GM21529 (cell line): Measurements from ENCODE around the gene BCDIN3D.

Experiments
- ATAC-seq: cut with Tn5 transposase; IDR thresholded peaks from one replicate; pipeline ENCODE4 v1.9.1; 2021; ENCODE audit not compliant: unreplicated experiment

BCDIN3D gene

DNA sequence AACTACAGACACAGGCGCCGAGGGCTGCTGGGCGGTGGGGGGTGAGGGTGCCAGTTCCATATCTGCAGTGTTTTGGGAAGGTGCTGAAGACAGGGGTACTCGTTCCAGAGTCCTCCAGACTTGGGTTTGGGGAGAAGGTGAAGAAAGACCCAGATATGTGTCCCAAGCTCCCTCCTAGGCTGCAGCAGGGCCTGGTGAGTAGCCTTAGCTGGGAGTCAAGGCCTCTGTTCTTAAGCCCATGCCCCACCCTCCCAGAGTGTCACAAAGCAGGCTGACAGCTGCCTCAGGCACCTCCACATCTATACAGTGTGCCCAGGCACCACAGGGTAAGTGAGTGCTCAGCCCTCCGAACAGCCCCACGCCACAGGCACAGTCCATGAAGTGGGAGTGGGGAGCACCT lies 19.0 kb downstream of the BCDIN3D start:
- no peak for ATAC-seq

DNA sequence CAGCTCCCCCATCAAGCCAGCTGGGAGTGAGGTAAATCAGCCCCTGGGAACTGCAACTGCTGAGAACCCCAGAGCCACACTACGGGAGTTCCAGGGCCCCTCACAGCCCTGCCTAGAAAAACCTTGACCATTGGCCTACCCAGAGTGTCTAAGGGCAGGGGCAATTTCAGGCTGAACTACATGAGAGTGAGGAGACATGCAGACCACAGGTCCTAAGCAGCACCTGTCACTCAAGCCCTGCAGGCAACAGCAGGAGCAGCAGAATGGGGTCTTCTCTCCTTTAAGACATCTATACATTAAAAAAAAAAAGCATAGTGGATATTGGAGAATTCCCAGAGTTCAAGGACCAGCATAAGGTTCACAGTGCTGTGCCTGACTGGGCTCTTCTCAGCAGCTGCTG lies 19.6 kb downstream of the BCDIN3D start:
- ATAC-seq: no peak

DNA sequence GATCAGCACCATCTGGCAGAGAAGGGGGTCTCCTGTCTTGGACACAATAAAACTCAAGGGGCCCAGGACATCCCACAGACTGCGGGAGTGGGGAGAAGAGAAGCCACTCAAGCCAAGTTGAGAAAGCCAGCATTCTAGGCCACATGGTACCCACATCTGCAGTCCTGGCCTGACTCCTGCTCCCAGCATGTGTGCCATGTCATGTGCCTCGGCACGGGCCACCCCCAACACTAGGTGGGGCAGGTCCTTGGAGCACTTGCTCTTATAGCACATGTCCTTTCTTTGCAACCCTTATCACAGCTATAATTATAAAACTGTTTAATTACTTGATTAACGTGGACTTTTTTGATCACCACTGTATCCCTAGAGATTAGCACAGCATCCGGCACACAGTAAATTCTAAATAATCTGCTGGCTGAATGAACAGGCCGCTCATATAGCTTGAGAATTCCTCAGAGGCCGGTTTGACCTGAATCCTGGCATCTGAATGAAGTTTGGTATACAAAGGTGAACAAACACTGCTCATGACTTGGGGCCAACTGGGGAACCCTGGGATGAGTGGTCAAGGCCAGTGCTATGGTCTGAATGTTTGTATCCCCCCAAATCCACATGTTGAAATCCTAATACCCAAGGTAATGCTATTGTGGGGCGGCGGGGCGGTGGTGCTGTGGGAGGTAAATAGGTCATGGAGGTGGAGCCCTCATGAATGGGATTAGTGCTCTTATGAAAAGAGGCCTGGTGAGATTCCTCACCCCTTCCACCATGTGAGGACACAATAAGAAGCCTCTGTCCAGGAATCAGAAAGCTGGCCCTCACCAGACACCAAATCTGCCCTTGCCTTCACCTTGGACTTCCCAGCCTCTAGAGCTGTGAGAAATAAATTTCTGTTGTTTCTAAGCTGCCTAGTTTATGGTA lies 21.3 kb downstream of the BCDIN3D start:
- no peak for ATAC-seq

DNA sequence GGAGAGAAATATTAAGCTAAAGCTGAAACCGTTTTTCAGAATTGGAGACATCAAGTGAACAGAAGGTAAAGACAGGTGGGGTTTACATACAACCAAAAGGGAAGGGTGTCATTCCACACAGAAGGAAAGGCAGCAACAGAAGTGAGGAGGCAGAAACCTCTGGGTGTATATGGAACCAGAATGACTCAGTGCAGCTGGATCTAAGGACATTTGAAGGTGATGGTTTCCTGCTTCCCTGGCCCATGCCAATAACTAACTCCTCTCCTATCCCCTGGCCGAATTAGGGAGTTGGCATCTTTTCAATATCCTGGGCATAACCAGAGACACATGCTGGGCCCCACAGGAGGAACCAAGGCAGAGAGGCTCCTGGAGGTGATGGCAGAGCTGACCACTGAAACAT lies 23.1 kb downstream of the BCDIN3D start:
- ATAC-seq: no peak

DNA sequence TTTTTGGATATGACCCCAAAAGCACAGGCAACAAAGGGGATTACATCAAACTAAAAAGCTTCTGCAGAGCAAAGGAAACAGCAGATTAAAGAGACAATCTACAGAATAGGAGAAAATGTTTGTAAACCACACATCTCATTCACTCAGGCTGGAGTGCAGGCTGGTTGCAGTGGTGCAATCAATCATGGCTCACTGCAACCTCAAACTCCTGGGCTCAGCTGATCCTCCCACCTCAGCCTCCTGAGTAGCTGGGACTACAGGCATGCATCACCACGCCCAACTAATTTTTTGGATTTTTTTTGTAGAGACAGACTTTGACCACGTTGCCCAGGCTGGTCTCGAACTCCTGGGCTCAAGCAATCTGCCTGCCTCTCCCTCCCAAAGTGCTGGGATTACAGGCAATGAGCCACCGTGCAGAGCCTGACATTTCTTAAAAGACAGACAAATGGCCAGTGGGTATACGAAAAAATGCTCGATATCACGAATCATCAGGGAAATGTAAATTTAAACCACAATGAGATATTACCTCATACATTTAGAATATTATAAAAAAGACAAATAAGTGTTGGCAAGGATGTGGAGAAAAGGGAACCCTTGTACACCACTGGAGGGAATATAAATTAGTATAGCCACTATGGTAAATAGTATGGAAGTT lies 24.5 kb downstream of the BCDIN3D start:
- no peak for ATAC-seq

DNA sequence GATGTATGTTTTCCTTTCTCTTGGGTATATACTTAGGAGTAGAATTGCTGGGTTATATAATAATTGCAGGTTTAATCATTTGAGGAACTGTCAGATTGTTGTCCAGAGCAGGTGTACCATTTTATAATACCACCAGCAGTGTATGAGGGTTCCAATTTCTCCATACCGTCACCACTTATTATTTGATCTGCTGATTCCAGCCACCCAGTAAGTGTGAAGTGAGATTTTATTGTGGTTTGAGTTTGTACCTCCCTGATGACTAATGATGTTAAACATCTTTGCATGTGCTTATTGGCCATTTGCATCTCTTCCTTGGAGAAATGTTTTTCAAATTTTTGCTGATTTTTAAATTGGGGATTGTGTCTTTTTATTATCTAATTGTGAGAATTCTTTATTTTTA lies 29.8 kb downstream of the BCDIN3D start:
- ATAC-seq: no peak

DNA sequence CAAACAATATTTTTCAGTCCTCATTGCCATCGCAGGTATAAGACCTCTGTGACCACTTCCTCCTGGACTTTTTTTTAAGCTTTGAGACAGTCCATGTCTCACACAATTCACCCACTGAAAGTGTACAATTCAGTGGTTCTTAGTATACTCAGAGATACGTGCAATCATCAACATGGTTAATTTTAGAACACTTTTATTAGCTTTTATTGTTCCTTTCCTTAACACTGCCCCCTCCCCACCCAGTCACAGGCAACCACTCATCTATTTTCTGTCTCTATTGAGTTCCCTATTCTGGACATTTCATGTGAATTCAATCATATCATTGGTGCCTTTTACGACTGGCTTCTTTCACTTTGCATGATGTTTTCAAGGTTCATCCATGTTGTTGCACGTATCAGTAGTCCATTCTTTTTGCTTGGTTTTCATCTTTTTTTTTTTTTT lies 30.9 kb downstream of the BCDIN3D start:
- ATAC-seq: no peak

DNA sequence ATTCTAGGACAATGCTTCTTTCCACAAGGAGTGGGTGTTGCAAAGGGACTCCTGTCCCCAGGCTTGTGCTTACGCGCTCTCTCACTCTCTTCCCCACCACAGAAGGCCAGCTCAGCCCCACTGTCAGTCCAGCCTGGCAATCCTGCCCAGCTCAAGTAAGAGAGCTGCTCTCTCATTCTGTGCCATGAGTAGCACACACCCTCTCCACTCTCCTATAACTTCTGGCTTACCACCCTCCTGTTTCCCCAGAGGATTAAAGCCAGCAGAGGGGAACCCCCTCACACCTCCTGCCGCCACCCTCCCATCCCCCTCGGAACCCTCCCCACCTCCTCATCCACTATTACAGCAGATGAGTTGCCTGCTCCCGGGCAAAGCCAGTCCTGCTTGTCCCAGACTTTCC lies 31.8 kb downstream of the BCDIN3D start:
- no peak for ATAC-seq

DNA sequence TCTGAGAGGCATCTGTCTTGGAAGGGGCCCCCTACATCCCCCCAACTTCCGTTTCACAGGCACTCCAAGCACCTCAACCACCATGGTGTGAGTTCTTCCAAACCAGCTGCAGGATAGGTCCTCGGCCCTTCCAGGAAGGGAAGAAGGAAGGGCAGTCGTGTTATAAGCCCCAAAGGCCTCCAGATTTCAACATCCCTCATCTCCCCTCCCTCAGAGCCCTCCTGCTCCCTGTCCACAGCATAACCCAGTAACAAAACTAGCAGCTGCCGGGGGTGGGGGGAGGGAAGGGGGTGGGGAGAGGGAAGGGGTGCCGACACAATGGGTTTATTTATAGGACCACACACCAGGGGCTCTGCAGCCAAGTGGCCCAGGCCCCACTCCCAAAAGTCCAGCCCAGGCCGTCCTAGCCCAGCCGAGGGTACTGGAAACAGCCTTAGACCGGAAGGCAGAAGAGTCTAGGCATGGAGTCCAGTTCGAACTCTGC lies 33.0 kb downstream of the BCDIN3D start:
- ATAC-seq: no peak

DNA sequence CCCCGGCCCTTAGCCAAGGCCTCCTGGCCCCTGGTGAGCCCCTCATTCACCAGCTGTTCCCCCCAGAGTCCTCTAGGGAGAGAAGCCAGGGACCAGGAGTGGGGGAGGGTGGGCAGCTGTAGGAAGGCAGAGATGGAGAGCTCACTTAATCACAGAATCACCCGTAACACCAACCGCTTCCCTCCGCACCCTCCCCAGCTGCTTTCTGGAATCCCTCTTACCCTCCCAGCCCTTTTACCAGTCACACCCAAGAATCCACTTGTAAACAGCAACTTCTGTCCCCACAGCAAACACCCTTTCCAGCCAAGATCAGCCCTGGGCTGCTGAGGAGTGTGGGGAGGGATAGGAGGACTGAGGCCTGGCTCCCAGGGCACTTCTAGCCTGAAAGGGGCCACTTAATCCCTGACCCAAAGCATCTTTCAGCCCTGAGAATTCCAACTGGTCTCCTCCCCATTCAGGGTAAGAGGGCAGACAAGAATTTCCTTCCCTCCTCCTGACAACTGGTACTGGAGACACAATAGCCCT lies 33.5 kb downstream of the BCDIN3D start:
- ATAC-seq: no peak

DNA sequence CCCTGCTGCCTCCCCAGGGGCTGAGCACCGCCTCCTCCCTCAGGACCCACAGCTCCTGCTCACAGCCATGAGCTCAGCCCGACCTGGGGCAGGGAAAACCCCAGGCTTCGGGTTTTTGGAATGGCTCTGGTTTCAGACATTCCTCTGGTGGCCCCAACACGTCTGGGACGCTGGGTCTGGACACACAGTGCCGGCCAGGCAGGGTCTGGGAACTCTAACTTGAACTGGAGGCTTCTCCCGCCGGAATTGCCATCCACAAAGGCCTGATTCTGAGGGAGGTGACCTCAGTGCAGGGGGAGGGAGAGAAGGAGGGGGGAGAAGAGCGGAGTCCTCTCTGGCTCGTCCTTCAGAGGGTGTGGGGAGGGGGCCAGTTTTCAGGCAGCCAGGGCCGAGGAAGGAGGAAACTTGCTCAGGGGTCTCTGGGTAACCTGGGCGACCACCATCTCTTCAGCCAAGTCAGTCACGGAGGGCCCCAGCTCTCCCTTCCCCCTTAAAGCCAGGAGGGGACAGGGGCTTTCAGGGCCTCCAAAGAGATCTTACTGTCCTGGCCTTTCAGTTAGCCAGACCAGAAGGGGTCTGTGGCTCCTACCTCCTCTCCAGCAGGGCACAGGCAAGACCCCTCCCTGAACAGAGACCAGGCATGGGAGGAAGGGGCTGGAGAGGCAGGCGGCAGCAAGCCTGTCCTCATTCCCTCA lies 34.1 kb downstream of the BCDIN3D start:
- ATAC-seq: no peak

DNA sequence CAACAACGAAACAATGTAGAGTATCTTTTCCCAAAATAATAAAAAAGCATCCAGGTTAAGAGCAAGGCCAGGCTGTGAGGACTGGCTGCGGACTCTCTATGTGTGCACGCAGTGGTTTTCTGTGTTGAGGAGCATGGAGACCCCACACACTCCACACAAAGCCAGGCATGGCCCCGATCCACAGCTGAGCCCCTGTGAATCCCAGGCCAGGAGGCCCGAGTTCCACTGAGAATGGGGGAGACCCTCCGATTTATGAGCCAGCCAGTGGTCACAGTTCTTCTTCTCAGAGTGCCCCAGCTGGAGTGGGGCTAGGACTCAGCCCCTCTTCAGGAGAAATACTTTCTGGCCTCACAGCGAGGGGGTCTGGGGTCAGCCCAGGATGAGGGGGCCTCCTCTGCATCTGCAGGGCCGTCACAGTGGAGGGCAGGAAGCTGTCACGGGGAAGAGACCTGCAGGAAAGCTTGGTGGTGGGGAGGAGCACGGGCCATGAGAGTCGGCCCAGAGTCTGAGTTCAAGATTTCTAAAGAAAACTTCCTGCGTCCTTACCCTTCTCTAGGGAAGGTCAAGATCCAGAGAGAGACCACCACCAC lies 34.8 kb downstream of the BCDIN3D start:
- no peak for ATAC-seq

DNA sequence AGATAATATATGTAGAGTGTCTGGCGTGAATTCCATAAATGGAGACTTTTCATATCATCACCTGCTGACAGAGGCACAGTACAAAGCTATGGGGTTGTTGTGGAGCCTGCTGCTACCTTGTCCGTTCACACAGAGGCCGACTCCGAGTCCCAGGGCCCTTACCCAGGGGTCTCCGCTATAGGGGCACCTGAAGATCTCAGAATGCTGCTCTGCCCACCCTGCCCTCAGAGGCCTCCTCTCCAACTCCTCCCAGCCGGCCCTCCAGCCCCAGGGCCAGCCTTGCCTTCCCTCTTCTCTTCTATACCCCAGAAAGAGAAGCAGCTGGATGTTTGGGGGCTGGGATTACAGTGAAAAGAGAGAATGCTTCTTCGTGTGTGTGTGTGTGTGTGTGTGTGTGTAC lies 36.0 kb downstream of the BCDIN3D start:
- no peak for ATAC-seq

DNA sequence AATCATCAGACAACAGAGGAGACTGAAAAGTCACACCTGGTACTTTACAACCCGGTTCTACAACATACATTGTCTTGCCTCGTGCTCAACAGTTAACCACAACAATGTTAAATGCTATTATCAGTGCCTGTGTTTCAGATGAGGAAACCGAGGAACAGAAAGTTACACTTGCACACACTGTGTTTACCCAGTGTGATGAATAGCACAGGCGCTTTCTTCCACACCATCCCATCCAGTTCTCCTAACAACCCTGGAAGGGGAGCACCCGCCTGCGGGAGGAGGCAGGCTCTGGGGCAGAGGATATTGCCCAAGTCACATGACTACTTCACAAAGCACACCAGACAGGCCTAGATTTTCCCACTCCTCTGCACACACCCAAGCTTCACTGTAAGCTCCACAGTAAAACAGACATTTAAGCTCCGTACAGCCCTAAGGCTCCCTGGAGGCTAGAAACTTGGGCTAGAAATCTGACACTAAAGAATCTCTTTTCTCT lies 36.5 kb downstream of the BCDIN3D start:
- no peak for ATAC-seq

DNA sequence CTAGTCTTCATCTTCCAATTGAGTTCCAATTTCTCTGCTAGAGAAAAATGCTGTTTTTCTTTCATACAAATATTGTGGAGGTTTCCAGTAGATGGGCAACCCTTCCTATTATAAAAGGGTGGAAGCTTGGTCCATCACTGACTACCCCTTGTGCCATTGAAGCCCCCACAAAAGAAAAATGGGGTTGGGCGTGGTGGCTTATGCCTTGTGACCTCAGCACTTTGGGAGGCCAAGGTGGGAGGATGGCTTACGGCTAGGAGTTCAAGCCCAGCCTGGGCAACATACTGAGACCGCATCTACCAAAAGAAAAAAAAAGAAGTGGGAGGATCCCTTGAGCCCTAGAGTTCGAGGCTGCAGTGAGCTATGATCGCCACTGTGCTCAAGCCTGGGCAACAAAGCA lies 37.5 kb downstream of the BCDIN3D start:
- ATAC-seq: no peak

DNA sequence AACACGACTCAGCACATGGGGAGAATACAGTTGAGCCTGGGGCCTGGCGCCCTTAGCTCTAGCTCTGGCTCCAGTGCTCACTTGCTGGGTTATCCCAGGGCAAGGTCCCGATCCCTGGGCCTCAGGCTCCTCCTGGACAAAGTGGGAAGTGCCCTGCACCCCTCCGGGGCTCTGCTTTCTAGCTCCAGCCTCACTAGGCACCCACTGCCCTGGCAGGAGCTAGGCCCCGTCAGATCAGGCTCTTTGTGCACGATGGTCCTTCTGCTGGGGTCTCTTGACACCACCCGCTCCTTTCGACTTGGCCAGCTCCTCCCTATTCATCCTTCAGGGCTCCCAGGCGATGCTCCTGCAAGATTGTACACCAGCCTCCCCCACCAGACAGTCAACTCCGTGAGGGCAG lies 38.1 kb downstream of the BCDIN3D start:
- ATAC-seq: no peak

DNA sequence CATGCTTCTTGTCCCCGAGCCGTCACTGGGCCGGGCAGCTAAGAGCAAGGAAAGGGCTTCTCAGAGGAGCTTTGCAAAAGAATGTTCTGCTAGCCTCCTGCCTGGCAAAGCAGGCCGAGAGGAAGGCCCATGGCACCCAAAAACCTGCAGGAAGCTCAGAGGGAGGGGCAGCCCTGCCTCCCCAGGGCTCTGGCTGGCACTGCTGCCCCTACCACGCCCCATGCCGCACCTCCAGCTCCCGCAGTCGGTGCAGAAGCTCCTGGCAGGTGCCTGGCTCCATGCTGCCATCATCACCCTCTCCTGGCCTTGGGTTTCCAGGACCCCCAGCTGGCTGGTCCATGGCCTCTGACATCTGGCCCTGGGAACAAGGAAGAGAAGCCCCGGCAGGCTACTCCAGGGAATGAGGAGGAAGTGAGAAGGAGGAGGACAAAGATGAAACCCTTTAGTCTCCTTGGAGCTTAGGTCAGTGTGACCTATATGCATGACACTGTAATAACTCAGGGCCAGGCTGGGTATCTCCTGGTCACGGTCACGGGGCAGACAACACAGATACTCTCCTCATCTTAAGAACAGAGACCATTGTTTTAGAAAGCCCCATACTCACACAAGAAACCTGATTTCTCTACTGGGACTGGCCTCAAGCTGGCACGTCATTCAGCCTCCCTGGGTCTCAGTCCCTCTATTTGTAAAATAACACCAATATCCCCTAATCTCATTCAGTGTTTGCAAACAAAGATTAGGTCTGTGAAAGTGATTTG lies 39.0 kb downstream of the BCDIN3D start:
- no peak for ATAC-seq

DNA sequence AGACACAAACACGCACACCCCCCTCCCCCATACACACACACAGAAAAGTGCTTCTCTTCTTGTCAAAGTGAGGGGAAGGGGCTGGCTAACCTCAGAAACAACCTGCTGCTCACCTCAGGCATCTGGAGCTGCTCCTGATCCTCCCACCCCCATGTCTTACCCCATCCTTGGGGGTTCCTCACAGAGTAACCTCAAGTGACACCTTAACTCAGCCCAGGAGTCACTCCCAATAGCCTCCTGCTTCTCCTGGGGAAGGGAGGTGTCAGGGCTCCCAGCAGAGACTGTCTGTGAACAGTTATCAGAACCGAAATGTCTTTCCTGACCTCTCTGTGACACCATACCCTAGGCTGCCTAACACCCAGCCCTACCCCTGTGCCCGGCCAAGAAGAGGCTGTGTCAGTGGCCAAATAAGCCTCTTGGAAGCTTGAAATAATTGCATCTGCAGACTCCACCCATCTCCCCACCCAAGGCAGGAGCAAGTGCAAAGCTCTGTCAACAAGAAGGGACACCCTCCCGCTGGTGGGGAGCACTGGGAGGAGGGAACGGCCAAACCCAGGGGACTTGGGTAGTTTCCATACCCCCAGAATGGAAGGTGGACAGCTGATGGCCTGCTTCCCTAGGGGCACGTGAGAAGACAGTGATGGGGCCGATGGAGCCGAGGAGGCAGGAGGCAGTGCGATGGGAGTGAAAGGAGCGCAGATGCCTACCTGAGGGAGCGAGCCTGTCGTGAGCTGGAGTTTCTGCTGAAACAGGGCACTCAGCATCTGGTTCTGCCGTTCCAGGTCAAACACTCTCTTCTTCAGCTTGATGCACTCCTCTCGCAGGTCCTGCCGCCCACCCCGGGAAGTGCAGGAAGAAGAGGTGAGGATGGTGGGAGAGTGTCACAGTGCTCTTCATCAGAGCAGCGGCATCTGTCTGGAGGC lies 41.5 kb downstream of the BCDIN3D start:
- ATAC-seq: no peak
